IMR-90 (cell line): ENCODE results near the gene MRPS34. TPM values are rescaled to one million over a fixed set of nuclear protein-coding genes. Genes with fewer than 3 reads are reported as not detected.

Source experiments
- ATAC-seq: fragments of 200-7000 bp; cut with Tn5 transposase; 2 replicates; pipeline ENCODE4 v1.9.1; 2020; ENCODE audit warnings: low read depth, mild to moderate bottlenecking, moderate library complexity
- BruUV-seq: library from RNA; stranded (reverse); fragments of 400-500 nt; replicated peaks from 2 replicates; lab custom pipeline; 2021; lab: Mats Ljungman, UMichigan
- CTCF ChIA-PET: fragments of 300-600 bp; formaldehyde crosslinking; extraction: SDS; loops from one replicate; lab custom pipeline; 2021; ENCODE audit warnings: antibody characterized with exemption; lab: Yijun Ruan, JAX
- POLR2A ChIA-PET: fragments of 300-600 bp; sonication (Branson Sonifier 250); formaldehyde crosslinking; loops from one replicate; lab custom pipeline; 2022; ENCODE audit warnings: antibody characterized with exemption; ENCODE audit not compliant: unreplicated experiment; lab: Charles Lee
- DNase-seq: peaks from one replicate; pipeline ENCODE4 v3.0.0; 2013
- H2AFZ ChIP-seq: replicated peaks from 2 replicates; pipeline ENCODE3; 2013; ENCODE audit warnings: low read length, mild to moderate bottlenecking; ENCODE audit not compliant: poor library complexity
- H2AK5ac ChIP-seq: 2 replicates; pipeline ENCODE4 v1.6.1; 2013; ENCODE audit warnings: low read depth, low read length, inconsistent platforms
- H2AK9ac ChIP-seq: replicated peaks from 2 replicates; pipeline ENCODE3; 2013; ENCODE audit warnings: mild to moderate bottlenecking, low read depth, low read length, moderate library complexity; ENCODE audit not compliant: poor library complexity
- H2BK120ac ChIP-seq: 2 replicates; pipeline ENCODE4 v1.6.1; 2013; ENCODE audit warnings: low read depth, low read length, inconsistent platforms
- H2BK15ac ChIP-seq: 3 replicates; pipeline ENCODE4 v1.6.1; 2013; ENCODE audit warnings: low read depth, low read length, inconsistent platforms
- H2BK20ac ChIP-seq: 2 replicates; pipeline ENCODE4 v1.6.1; 2013; ENCODE audit warnings: low read depth, mild to moderate bottlenecking, inconsistent platforms, low read length, moderate library complexity
- H2BK5ac ChIP-seq: 2 replicates; pipeline ENCODE4 v1.6.1; 2013; ENCODE audit warnings: mild to moderate bottlenecking, low read depth, low read length, inconsistent platforms; ENCODE audit not compliant: poor library complexity, severe bottlenecking
- H3K14ac ChIP-seq: replicated peaks from 2 replicates; pipeline ENCODE4 v1.6.1; 2013; ENCODE audit warnings: low read depth, low read length, inconsistent platforms
- H3K18ac ChIP-seq: 2 replicates; pipeline ENCODE4 v1.6.1; 2013; ENCODE audit warnings: low read depth, low read length, control low read depth
- H3K23ac ChIP-seq: 2 replicates; pipeline ENCODE4 v1.6.1; 2013; ENCODE audit warnings: low read depth, low read length, inconsistent platforms
- H3K27ac ChIP-seq: 2 replicates; pipeline ENCODE4 v1.5.1; 2013; ENCODE audit warnings: mild to moderate bottlenecking, control low read depth, low read length; ENCODE audit not compliant: insufficient read depth
- H3K27me3 ChIP-seq: 2 replicates; pipeline ENCODE4 v1.6.1; 2013; ENCODE audit warnings: low read length; ENCODE audit not compliant: control insufficient read depth, insufficient read depth
- H3K36me3 ChIP-seq: 2 replicates; pipeline ENCODE4 v1.6.1; 2013; ENCODE audit warnings: low read length, mixed read lengths; ENCODE audit not compliant: control insufficient read depth, insufficient read depth
- H3K4ac ChIP-seq: 2 replicates; pipeline ENCODE4 v1.6.1; 2013; ENCODE audit warnings: low read depth, low read length, inconsistent platforms
- H3K4me1 ChIP-seq: 2 replicates; pipeline ENCODE4 v1.6.1; 2013; ENCODE audit warnings: low read length, mixed read lengths; ENCODE audit not compliant: control insufficient read depth, insufficient read depth
- H3K4me2 ChIP-seq: 2 replicates; pipeline ENCODE4 v1.6.1; 2013; ENCODE audit warnings: low read depth, mild to moderate bottlenecking, control low read depth, low read length, moderate library complexity
- H3K4me3 ChIP-seq: 2 replicates; pipeline ENCODE4 v1.5.1; 2013; ENCODE audit warnings: low read depth, mild to moderate bottlenecking, control low read depth, low read length, moderate library complexity; ENCODE audit not compliant: insufficient read depth
- H3K56ac ChIP-seq: 2 replicates; pipeline ENCODE4 v1.6.1; 2013; ENCODE audit warnings: low read length, inconsistent platforms; ENCODE audit not compliant: insufficient read depth; ENCODE audit errors: extremely low read depth
- H3K79me1 ChIP-seq, 2 experiments: 2 replicates each; pipeline ENCODE4 v1.6.1; 2013; ENCODE audit warnings: low read length in 2 of 2, inconsistent platforms in 1 of 2, low read depth in 1 of 2
- H3K9ac ChIP-seq: 2 replicates; pipeline ENCODE4 v1.6.1; 2013; ENCODE audit warnings: low read depth, low read length, control low read depth
- H3K9me1 ChIP-seq: 2 replicates; pipeline ENCODE4 v1.6.1; 2013; ENCODE audit warnings: low read length, inconsistent platforms; ENCODE audit not compliant: insufficient read depth
- H3K9me3 ChIP-seq: 2 replicates; pipeline ENCODE4 v1.6.1; 2013; ENCODE audit warnings: low read length; ENCODE audit not compliant: control insufficient read depth, insufficient read depth
- H4K20me1 ChIP-seq: 2 replicates; pipeline ENCODE4 v1.6.1; 2013; ENCODE audit warnings: low read length, inconsistent platforms; ENCODE audit not compliant: insufficient read depth
- H4K5ac ChIP-seq: 2 replicates; pipeline ENCODE4 v1.6.1; 2013; ENCODE audit warnings: mild to moderate bottlenecking, low read depth, low read length, control low read depth
- H4K8ac ChIP-seq, 2 experiments: 2 replicates each; pipeline ENCODE4 v1.6.1; 2013; ENCODE audit warnings: low read depth in 2 of 2, low read length in 2 of 2, control low read depth in 1 of 2, inconsistent platforms in 1 of 2
- H4K91ac ChIP-seq: 2 replicates; pipeline ENCODE4 v1.6.1; 2013; ENCODE audit warnings: low read depth, low read length, inconsistent platforms; ENCODE audit not compliant: insufficient read depth
- BHLHE40 ChIP-seq: fragments of 150-350 bp; IDR thresholded peaks from 2 replicates; pipeline ENCODE4 v1.6.1; 2016; ENCODE audit warnings: mild to moderate bottlenecking, low read depth, low read length
- CHD1 ChIP-seq: IDR thresholded peaks from 2 replicates; pipeline ENCODE4 v1.6.1; 2012; ENCODE audit warnings: low read depth, low read length, improper control_type of control experiment
- FOS ChIP-seq: fragments of 150-350 bp; IDR thresholded peaks from 2 replicates; pipeline ENCODE4 v1.6.1; 2016; ENCODE audit warnings: low read depth, low read length
- MAFK ChIP-seq: IDR thresholded peaks from 2 replicates; pipeline ENCODE4 v1.6.1; 2012; ENCODE audit warnings: low read depth, low read length, improper control_type of control experiment
- MAZ ChIP-seq: IDR thresholded peaks from 2 replicates; pipeline ENCODE4 v1.6.1; 2012; ENCODE audit warnings: low read depth, mild to moderate bottlenecking, low read length, improper control_type of control experiment, moderate library complexity, borderline replicate concordance
- NFE2L2 ChIP-seq: fragments of 150-350 bp; IDR thresholded peaks from 2 replicates; pipeline ENCODE4 v1.6.1; 2016; ENCODE audit warnings: low read depth, mild to moderate bottlenecking, low read length
- RAD21 ChIP-seq: IDR thresholded peaks from 2 replicates; pipeline ENCODE4 v1.6.1; 2012; ENCODE audit warnings: low read length, improper control_type of control experiment
- RFX5 ChIP-seq: IDR thresholded peaks from 2 replicates; pipeline ENCODE4 v1.8.0; 2012; ENCODE audit warnings: low read depth, mild to moderate bottlenecking, low read length, moderate library complexity
- WGBS, 2 experiments: methylation state at CpG; one replicate each; pipeline versions ENCODE4 v1.1.5 to v1.1.7; 2013; ENCODE audit warnings: missing lambda C conversion rate in 2 of 2; ENCODE audit not compliant: insufficient read length in 1 of 2; ENCODE audit errors: extremely low coverage in 2 of 2; 5-methylcytosine and 5-hydroxymethylcytosine counted together
- dilution Hi-C: fragments of 300-500 bp; cut with HindIII; formaldehyde crosslinking; loops from one replicate; pipeline ENCODE4 v1.14.3; 2018; ENCODE audit warnings: low sequenced_read_pairs; ENCODE audit not compliant: unreplicated experiment
- in situ Hi-C: fragments of 300-500 bp; cut with MboI; formaldehyde crosslinking; loops from 3 replicates; pipeline ENCODE4 v1.14.3; 2019; ENCODE audit warnings: low sequenced_read_pairs, inconsistent platforms, mixed read lengths
- intact Hi-C: fragments of 100-400 bp; cut with micrococcal nuclease; formaldehyde crosslinking; loops from 2 replicates; pipeline ENCODE4 v1.10.0; 2022
- polyA plus RNA-seq, 3 experiments: library from polyadenylated mRNA; depleted of rRNA; stranded (reverse); fragments of >200 nt; gene quantifications; 2 replicates each; pipeline ENCODE4 v1.2.3, GENCODE V29; 2012; ENCODE audit warnings: low replicate concordance in 1 of 3
- total RNA-seq: library from RNA; depleted of rRNA; stranded (reverse); fragments of >200 nt; gene quantifications from 2 replicates; pipeline ENCODE4 v1.2.3, GENCODE V29; 2012
- TF ChIP-seq, protein P1 (sequence below): fragments of 150-350 bp; IDR thresholded peaks from 2 replicates; pipeline ENCODE4 v1.6.1; 2016; ENCODE audit warnings: low read depth, mild to moderate bottlenecking, low read length, moderate library complexity, borderline replicate concordance
- TF ChIP-seq, protein P2 (sequence below): fragments of 150-350 bp; IDR thresholded peaks from 2 replicates; pipeline ENCODE4 v1.6.1; 2017; ENCODE audit warnings: mild to moderate bottlenecking, antibody characterized with exemption, low read length, low read depth
- TF ChIP-seq, protein P3 (sequence below): conservative IDR thresholded peaks from 2 replicates; pipeline ENCODE4 v1.5.1; 2012; ENCODE audit warnings: mild to moderate bottlenecking, low read depth, low read length, improper control_type of control experiment

The MRPS34 gene
- total and polyA plus RNA-seq, 2 of the 4 experiments (the other 2 are of a cell fraction) = 68.5 to 80.4 TPM

- Histone ChIP-seq H2BK20ac (no peak overlapping the region), H2BK120ac (no peak overlapping the region), H3K56ac (no peak overlapping the region), H3K4me1 (peaks cover 12% of the 10 kb centered on the region), H3K23ac (no peak overlapping the region), H2AK9ac (peak overlapping the region; percentile 13), H3K36me3 (peaks cover 47% of the 10 kb centered on the region), H3K18ac (no peak overlapping the region), H3K4me2 (no peak overlapping the region), H3K9ac (no peak overlapping the region), H3K79me1 (peaks cover 10 to 40% of the 10 kb centered on the region in 2 experiments), H2AFZ (no peak overlapping the region), H3K9me1 (0 out of 2 replicates have a peak, but pooled peaks cover 2% of the 10 kb centered on the region), H3K9me3 (no peaks in the 10 kb centered on the region), H4K20me1 (peaks cover 28% of the 10 kb centered on the region), H4K91ac (no peak overlapping the region), H3K27me3 (no peaks in the 10 kb centered on the region), H4K8ac (no peak overlapping the region), H2BK5ac (no peak overlapping the region), H3K4ac (no peak overlapping the region), H4K5ac (no peak overlapping the region), H3K27ac (no peak overlapping the region), H2BK15ac (no peak overlapping the region), H2AK5ac (no peak overlapping the region), H3K14ac (no peak overlapping the region), H3K4me3 (no peak overlapping the region)
- ChIA-PET POLR2A (no interaction called here), CTCF (no interaction called here)
- WGBS, 2 experiments = 93% methylated on average over 5 of the region's 27 CpGs; no CpG with 5 or more reads in 1 of the 2 experiments
- dilution Hi-C loops = no loop called here
- intact Hi-C loops = no loop called here
- no TSS peak for BruUV-seq
- in situ Hi-C loops = no loop called here
- DNase-seq (no peak), ATAC-seq (no peak)
- TF ChIP-seq, protein P1, sequence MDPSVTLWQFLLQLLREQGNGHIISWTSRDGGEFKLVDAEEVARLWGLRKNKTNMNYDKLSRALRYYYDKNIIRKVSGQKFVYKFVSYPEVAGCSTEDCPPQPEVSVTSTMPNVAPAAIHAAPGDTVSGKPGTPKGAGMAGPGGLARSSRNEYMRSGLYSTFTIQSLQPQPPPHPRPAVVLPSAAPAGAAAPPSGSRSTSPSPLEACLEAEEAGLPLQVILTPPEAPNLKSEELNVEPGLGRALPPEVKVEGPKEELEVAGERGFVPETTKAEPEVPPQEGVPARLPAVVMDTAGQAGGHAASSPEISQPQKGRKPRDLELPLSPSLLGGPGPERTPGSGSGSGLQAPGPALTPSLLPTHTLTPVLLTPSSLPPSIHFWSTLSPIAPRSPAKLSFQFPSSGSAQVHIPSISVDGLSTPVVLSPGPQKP = no peak
- no peak for TF ChIP-seq MAZ
- TF ChIP-seq, protein P2, sequence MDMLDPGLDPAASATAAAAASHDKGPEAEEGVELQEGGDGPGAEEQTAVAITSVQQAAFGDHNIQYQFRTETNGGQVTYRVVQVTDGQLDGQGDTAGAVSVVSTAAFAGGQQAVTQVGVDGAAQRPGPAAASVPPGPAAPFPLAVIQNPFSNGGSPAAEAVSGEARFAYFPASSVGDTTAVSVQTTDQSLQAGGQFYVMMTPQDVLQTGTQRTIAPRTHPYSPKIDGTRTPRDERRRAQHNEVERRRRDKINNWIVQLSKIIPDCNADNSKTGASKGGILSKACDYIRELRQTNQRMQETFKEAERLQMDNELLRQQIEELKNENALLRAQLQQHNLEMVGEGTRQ = no peak
- no peak for TF ChIP-seq MAFK
- TF ChIP-seq CHD1 = no peak
- no peak for TF ChIP-seq NFE2L2
- no peak for TF ChIP-seq FOS
- TF ChIP-seq, protein P3, sequence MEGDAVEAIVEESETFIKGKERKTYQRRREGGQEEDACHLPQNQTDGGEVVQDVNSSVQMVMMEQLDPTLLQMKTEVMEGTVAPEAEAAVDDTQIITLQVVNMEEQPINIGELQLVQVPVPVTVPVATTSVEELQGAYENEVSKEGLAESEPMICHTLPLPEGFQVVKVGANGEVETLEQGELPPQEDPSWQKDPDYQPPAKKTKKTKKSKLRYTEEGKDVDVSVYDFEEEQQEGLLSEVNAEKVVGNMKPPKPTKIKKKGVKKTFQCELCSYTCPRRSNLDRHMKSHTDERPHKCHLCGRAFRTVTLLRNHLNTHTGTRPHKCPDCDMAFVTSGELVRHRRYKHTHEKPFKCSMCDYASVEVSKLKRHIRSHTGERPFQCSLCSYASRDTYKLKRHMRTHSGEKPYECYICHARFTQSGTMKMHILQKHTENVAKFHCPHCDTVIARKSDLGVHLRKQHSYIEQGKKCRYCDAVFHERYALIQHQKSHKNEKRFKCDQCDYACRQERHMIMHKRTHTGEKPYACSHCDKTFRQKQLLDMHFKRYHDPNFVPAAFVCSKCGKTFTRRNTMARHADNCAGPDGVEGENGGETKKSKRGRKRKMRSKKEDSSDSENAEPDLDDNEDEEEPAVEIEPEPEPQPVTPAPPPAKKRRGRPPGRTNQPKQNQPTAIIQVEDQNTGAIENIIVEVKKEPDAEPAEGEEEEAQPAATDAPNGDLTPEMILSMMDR = no peak
- no peak for TF ChIP-seq BHLHE40
- TF ChIP-seq RAD21 = no peak
- TF ChIP-seq RFX5 = no peak
Measured at GRCh38 chr16:1769402-1770300, 3.3 kb downstream of the MRPS34 start.
